Nephron progenitor cell (in vitro differentiated cells): Measurements from ENCODE around the gene IREB2.
A peak's percentile ranks its signal among the peaks of the same experiment; 100 is the strongest.

Experiments used
- DNase-seq: peaks from one replicate; pipeline ENCODE4 v3.0.0; 2021
- H3K27ac Mint-ChIP-seq: 2 replicates; pipeline ENCODE4 v1.8.0; 2021; ENCODE audit warnings: mild to moderate bottlenecking, moderate library complexity, mixed read lengths
- H3K27me3 Mint-ChIP-seq: 2 replicates; pipeline ENCODE4 v1.8.0; 2021; ENCODE audit warnings: mild to moderate bottlenecking, low read depth, mixed read lengths; ENCODE audit not compliant: poor library complexity
- H3K36me3 Mint-ChIP-seq: 2 replicates; pipeline ENCODE4 v1.8.0; 2021; ENCODE audit warnings: low read depth, mixed read lengths
- H3K4me1 Mint-ChIP-seq: 2 replicates; pipeline ENCODE4 v1.8.0; 2021; ENCODE audit warnings: mixed read lengths
- H3K4me3 Mint-ChIP-seq: 2 replicates; pipeline ENCODE4 v1.8.0; 2021; ENCODE audit warnings: mild to moderate bottlenecking, moderate library complexity, mixed read lengths
- H3K9me3 Mint-ChIP-seq: 2 replicates; pipeline ENCODE4 v1.8.0; 2021; ENCODE audit warnings: mild to moderate bottlenecking, moderate library complexity, mixed read lengths
- CTCF ChIP-seq: fragments of 200-600 bp; sonication (generic); IDR thresholded peaks from 2 replicates; pipeline ENCODE4 v1.5.0; 2021; ENCODE audit warnings: antibody characterized with exemption

The IREB2 gene

DNA sequence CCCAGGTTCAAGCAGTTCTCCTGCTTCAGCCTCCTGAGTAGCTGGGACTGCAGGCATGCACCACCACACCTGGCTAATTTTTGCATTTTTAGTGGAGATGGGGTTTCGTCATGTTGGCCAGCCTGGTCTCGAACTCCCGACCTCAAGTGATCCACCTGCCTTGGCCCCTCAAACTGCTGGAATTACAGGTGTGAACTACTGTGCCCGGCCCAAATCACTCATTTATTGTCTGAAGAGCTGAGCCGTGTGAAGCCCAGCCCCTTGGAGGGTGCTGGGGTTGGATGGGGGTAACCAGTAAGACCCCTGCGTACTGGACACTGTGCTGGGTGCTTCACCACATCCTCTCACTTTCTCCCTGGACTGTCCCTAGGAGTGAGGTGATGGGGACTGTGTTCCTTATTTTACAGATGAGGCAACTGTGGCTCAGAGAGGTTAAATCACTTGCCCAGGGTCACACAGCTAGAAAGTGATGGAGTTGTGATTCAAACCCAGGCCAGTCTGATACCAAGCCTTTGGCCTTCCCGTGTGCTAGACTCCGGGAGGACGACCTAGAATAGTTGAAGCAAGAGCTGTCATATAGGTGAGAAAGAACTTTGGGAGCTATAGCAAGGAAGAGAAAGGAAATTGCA lies 41.7 kb upstream of the IREB2 start:
- no peak for DNase-seq
- Mint-ChIP-seq H3K9me3 (no peaks in the 10 kb centered on the region), H3K4me3 (no peak overlapping the region), H3K27ac (peak overlapping the region; percentile 92), H3K4me1 (peaks cover 25% of the 10 kb centered on the region), H3K27me3 (peaks cover 37% of the 10 kb centered on the region), H3K36me3 (no peaks in the 10 kb centered on the region)
- TF ChIP-seq CTCF = no peak

DNA sequence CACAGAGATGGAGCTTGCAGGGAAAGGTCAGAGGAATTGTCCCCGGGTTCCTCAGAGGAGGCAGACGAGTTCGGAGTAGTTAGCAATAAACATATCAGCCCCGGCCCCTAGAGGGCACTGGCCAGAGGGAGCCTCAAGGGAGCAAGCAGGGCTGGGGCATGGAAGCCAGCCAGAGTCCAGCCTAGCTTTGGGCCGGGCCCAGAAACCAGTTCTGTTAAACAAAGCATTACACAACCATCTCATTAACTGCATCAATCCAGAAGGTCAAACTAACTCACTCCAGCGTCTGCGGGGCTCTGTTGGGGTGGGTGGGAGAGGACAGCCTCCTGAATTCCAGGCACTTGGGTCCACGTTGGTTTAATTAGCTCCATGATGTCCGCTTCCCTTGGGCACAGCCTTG lies 41.0 kb upstream of the IREB2 start:
- peaks cover 36% of the 10 kb centered on the region for H3K27me3 Mint-ChIP-seq
- H3K4me3 Mint-ChIP-seq = no peak overlapping the region
- DNase-seq = no peak
- H3K36me3 Mint-ChIP-seq = no peaks in the 10 kb centered on the region
- no peaks in the 10 kb centered on the region for H3K9me3 Mint-ChIP-seq
- peaks cover 28% of the 10 kb centered on the region for H3K4me1 Mint-ChIP-seq
- no peak for TF ChIP-seq CTCF
- no peak overlapping the region for H3K27ac Mint-ChIP-seq

DNA sequence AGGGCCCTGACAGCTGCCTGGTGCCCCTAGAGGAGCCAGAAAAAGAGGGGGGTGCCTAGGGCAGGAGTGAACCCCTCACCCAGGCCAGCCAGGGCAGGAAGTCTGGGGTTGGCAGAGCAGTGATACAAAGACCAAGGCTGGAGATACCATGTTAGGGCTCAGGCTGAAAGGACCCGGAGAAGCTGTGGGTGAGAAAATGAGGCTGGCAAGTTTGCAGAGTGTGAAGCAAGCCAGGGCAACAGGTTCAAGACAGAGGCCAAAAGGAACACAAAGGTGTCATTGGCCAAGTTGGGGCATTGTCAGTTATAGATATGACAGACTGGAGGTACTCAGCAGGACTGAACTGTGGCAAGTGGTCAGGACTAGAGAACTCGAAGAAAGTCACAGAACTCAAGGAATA lies 40.6 kb upstream of the IREB2 start:
- H3K4me3 Mint-ChIP-seq = no peak overlapping the region
- no peaks in the 10 kb centered on the region for H3K36me3 Mint-ChIP-seq
- no peaks in the 10 kb centered on the region for H3K9me3 Mint-ChIP-seq
- peaks cover 32% of the 10 kb centered on the region for H3K4me1 Mint-ChIP-seq
- no peak for TF ChIP-seq CTCF
- H3K27ac Mint-ChIP-seq = no peak overlapping the region
- peaks cover 34% of the 10 kb centered on the region for H3K27me3 Mint-ChIP-seq
- no peak for DNase-seq

- Mint-ChIP-seq H3K36me3 (no peaks in the 10 kb centered on the region), H3K4me3 (no peak overlapping the region), H3K4me1 (peaks cover 34% of the 10 kb centered on the region), H3K27ac (no peak overlapping the region), H3K9me3 (no peaks in the 10 kb centered on the region), H3K27me3 (peaks cover 34% of the 10 kb centered on the region)
- TF ChIP-seq CTCF = no peak
- DNase-seq = no peak
These were observed 39.8 kb upstream of the IREB2 start for GRCh38 chr15:78398076-78398825.

GRCh38 chr15:78399091-78399490 lies 38.9 kb upstream of the IREB2 start:
- Mint-ChIP-seq H3K36me3 (no peaks in the 10 kb centered on the region), H3K27me3 (peaks cover 33% of the 10 kb centered on the region), H3K4me1 (peaks cover 26% of the 10 kb centered on the region), H3K4me3 (no peak overlapping the region), H3K9me3 (no peaks in the 10 kb centered on the region), H3K27ac (no peak overlapping the region)
- DNase-seq = no peak
- TF ChIP-seq CTCF = no peak
